Endodermal cell (in vitro differentiated cells): ENCODE results near the gene EPN3. TPM values are rescaled to one million over a fixed set of nuclear protein-coding genes. Genes with fewer than 3 reads are reported as not detected.

Source experiments
- DNase-seq: peaks from one replicate; pipeline ENCODE4 v3.0.0-alpha.2; 2017
- H3K27ac ChIP-seq: 2 replicates; pipeline ENCODE4 v1.5.1; 2013; ENCODE audit warnings: mild to moderate bottlenecking, low read depth, low read length, moderate library complexity
- H3K27me3 ChIP-seq: 2 replicates; pipeline ENCODE4 v1.6.1; 2013; ENCODE audit warnings: mild to moderate bottlenecking, low read length, moderate library complexity; ENCODE audit not compliant: insufficient read depth, control insufficient read depth, poor library complexity, severe bottlenecking
- H3K36me3 ChIP-seq: 2 replicates; pipeline ENCODE4 v1.7.0; 2013; ENCODE audit warnings: mild to moderate bottlenecking, low read length, moderate library complexity; ENCODE audit not compliant: control insufficient read depth, insufficient read depth
- H3K4me1 ChIP-seq: one replicate; pipeline ENCODE4 v1.7.0; 2013; ENCODE audit warnings: low read length; ENCODE audit not compliant: control insufficient read depth, insufficient read depth
- H3K4me3 ChIP-seq: 2 replicates; pipeline ENCODE4 v1.5.1; 2013; ENCODE audit warnings: mild to moderate bottlenecking, low read length, moderate library complexity
- H3K9ac ChIP-seq: 2 replicates; pipeline ENCODE4 v1.6.1; 2013; ENCODE audit warnings: mild to moderate bottlenecking, low read length, moderate library complexity; ENCODE audit not compliant: poor library complexity, severe bottlenecking; ENCODE audit errors: extremely low read depth
- H3K9me3 ChIP-seq: 2 replicates; pipeline ENCODE4 v1.6.1; 2013; ENCODE audit warnings: mild to moderate bottlenecking, low read length, moderate library complexity; ENCODE audit not compliant: control insufficient read depth
- H3K27ac Mint-ChIP-seq: 2 replicates; pipeline ENCODE4 v1.8.0; 2020; ENCODE audit warnings: mixed read lengths
- H3K27me3 Mint-ChIP-seq: 2 replicates; pipeline ENCODE4 v1.8.0; 2021; ENCODE audit warnings: mild to moderate bottlenecking, mixed read lengths; ENCODE audit not compliant: insufficient read depth
- H3K36me3 Mint-ChIP-seq: 2 replicates; pipeline ENCODE4 v1.8.0; 2020; ENCODE audit warnings: low read depth, mixed read lengths
- H3K4me1 Mint-ChIP-seq: 2 replicates; pipeline ENCODE4 v1.8.0; 2020; ENCODE audit warnings: mixed read lengths
- H3K4me3 Mint-ChIP-seq: 2 replicates; pipeline ENCODE4 v1.8.0; 2020; ENCODE audit warnings: mild to moderate bottlenecking, moderate library complexity, mixed read lengths
- H3K9me3 Mint-ChIP-seq: 2 replicates; pipeline ENCODE4 v1.8.0; 2020; ENCODE audit warnings: mild to moderate bottlenecking, mixed read lengths
- WGBS, 2 experiments: methylation state at CpG; one replicate each; pipeline versions ENCODE4 v1.1.5 to v1.1.7; 2013; ENCODE audit warnings: missing lambda C conversion rate in 2 of 2, mixed read lengths in 1 of 2; ENCODE audit not compliant: insufficient coverage in 1 of 2, insufficient read length in 1 of 2; 5-methylcytosine and 5-hydroxymethylcytosine counted together
- long read RNA-seq, 4 experiments: library from polyadenylated mRNA in 2 of 4; library from RNA in 1 of 4; library from capped mRNA in 1 of 4; stranded (forward) in 3 of 4; unstranded in 1 of 4; transcript quantifications; one replicate each; pipeline ENCODE4 v2.0.0, GENCODE V29; 2020 to 2021; ENCODE audit warnings: inconsistent platforms in 1 of 4
- polyA plus RNA-seq, 2 experiments: library from polyadenylated mRNA; stranded (reverse); fragments of 50-300 nt; gene quantifications; one replicate each; pipeline ENCODE4 v1.2.3, GENCODE V29; 2013
- total RNA-seq, 2 donors: library from RNA; stranded (reverse); fragmentation: NEBNext Ultra II Directional in 1 of 2; extraction: Animal tissue kit (Norgen Biotek cat#: 25700) in 1 of 2; gene quantifications; 2 replicates in 1 of 2; 3 replicates in 1 of 2; pipeline ENCODE4 v1.2.1, GENCODE V29; 2021
- TF ChIP-seq, protein P1 (sequence below): fragments of 200-600 bp; sonication (generic); conservative IDR thresholded peaks from 2 replicates; pipeline ENCODE4 v1.5.0; 2021; ENCODE audit warnings: antibody characterized with exemption, mild to moderate bottlenecking

The EPN3 gene
- total RNA-seq = under 1 TPM in 1 of 2 donors, not detected in 1; 0.66 TPM
- polyA plus RNA-seq (2013, experiment 1 of 2) = 0.21 TPM
- not detected for polyA plus RNA-seq (2013, experiment 2 of 2)
- long read RNA-seq, experiment 1 = 0 reads
- long read RNA-seq, experiment 2 = 0 reads
- long read RNA-seq, experiment 3, partial matches to known transcripts = 0 of 1 reads
- long read RNA-seq, experiment 3, other reads (novel, unspliced or antisense) = 1 of 1 reads
- long read RNA-seq, experiment 4 = 0 reads

DNA sequence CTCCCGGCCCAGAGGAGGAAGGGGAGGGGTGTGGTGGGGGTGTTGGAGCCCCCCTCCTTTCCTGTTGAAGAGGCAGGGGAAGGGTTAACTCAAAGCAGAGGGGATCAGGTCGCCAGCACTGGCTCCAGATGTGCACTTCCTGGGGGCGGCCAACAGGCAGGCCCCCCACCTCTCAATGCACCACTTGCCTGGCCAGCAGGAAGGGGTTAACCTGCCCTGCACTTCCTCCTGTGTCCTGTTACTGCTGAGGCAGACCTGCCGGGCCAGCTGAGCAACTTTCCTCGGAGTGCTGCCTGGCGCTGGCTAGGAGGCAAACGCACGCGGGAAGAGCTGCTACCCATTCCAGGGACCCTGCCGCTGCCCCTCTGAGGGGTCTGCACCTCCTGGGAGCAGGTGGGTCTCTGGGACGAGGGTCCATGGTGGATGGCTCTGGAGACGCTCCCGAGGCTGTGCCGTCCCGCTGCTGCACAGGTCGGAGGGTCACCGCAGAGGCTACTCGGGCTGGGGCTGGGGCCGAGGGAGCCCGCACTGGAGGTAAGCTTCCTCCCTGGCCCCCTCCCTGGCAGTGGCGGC lies at the start of gene EPN3:
Gene EPN3 (plus strand): TSS at position 284 of the 573 bp plus-strand sequence. CDS start 3,822 bp downstream, outside the sequence.
- peaks cover 14% of the 10 kb centered on the region for H3K4me1 Mint-ChIP-seq
- peak within 1 kb of the TSS; percentile 67 for H3K4me3 ChIP-seq
- no peaks in the 10 kb centered on the region for H3K36me3 Mint-ChIP-seq
- WGBS, 2 experiments = 2 to 10% methylated on average over 12 to 21 of the region's 21 CpGs
- no peak within 1 kb of the TSS for H3K27ac ChIP-seq
- peaks cover 72% of the 10 kb centered on the region for H3K27me3 Mint-ChIP-seq
- no peaks in the 10 kb centered on the region for H3K36me3 ChIP-seq
- H3K4me3 Mint-ChIP-seq = peak within 1 kb of the TSS; percentile 48
- peaks cover 3% of the 10 kb centered on the region for H3K4me1 ChIP-seq
- no peaks in the 10 kb centered on the region for H3K9me3 ChIP-seq
- H3K9me3 Mint-ChIP-seq = no peaks in the 10 kb centered on the region
- H3K27me3 ChIP-seq = peaks cover 45% of the 10 kb centered on the region
- DNase-seq = peak; percentile 90
- TF ChIP-seq, protein P1, sequence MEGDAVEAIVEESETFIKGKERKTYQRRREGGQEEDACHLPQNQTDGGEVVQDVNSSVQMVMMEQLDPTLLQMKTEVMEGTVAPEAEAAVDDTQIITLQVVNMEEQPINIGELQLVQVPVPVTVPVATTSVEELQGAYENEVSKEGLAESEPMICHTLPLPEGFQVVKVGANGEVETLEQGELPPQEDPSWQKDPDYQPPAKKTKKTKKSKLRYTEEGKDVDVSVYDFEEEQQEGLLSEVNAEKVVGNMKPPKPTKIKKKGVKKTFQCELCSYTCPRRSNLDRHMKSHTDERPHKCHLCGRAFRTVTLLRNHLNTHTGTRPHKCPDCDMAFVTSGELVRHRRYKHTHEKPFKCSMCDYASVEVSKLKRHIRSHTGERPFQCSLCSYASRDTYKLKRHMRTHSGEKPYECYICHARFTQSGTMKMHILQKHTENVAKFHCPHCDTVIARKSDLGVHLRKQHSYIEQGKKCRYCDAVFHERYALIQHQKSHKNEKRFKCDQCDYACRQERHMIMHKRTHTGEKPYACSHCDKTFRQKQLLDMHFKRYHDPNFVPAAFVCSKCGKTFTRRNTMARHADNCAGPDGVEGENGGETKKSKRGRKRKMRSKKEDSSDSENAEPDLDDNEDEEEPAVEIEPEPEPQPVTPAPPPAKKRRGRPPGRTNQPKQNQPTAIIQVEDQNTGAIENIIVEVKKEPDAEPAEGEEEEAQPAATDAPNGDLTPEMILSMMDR = no peak
- H3K27ac Mint-ChIP-seq = no peak within 1 kb of the TSS
- H3K9ac ChIP-seq = peak within 1 kb of the TSS; percentile 11

DNA sequence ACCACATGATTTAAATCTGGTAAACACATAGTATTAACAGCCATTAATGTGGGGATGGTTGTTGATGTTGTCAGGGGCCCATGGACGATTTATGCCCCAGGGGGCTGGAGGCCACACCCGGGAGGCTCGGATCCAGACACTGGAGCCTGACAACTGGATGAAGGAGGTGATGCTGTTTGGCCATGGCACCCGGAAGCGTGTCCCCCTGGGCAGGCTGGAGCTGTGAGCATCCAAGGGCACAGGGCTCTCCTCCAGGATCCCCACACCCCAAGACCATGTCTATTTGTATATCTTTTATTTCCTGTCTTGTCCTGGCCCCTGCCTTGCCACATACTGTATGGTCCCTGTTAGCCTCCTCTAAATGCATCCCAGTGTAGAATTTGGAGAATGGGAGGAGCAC lies 49.3 kb upstream of the EPN3 start:
- no peak overlapping the region for H3K27ac Mint-ChIP-seq
- no peaks in the 10 kb centered on the region for H3K4me1 ChIP-seq
- TF ChIP-seq, protein P1 = no peak
- no peak overlapping the region for H3K4me3 ChIP-seq
- no peaks in the 10 kb centered on the region for H3K27me3 ChIP-seq
- WGBS, 2 experiments = 89% methylated on average over 5 of the region's 5 CpGs; no CpG with 5 or more reads in 1 of the 2 experiments
- H3K4me1 Mint-ChIP-seq = peaks cover 5% of the 10 kb centered on the region
- no peaks in the 10 kb centered on the region for H3K27me3 Mint-ChIP-seq
- H3K36me3 ChIP-seq = peaks cover 24% of the 10 kb centered on the region
- H3K4me3 Mint-ChIP-seq = no peak overlapping the region
- no peak overlapping the region for H3K27ac ChIP-seq
- H3K9ac ChIP-seq = no peak overlapping the region
- H3K36me3 Mint-ChIP-seq = peaks cover 24% of the 10 kb centered on the region
- H3K9me3 Mint-ChIP-seq = no peaks in the 10 kb centered on the region
- H3K9me3 ChIP-seq = no peaks in the 10 kb centered on the region
- DNase-seq = no peak

DNA sequence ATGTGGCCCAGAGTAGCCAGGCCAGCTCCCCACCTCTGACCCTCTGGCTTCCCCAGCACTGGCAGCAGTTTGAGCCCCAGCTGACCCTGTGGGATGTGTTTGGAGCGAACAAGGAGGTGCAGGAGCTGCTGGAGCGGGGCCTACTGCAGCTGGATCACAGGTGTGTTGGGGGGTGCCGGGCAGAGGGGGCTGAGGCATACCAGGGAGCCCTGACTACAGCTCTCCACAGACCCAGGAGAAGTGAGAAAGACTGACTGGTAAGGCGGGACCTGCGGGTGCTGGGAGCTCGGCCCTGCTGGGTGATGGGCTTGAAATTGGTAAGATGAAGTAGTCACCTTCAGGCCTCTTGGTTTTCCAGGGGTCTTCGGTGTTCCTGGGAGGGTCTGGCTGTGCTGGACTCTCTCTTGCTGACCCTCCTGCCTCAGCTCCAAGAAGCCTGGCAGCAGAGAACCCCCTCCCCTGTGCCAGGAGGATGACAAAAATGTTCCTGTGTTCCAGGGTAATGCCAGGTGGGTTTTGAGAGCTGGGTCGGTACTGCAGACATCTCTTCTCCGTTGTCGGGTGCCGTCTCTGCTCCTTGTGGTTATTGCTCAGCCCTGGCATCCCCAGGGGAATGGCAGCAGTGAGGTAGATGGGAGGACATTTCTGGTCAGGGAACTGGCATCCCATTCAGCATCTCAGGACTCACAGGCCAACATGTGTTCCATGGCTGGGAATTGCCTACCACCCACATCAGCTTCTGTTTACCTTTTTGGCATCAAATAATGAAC lies 48.0 kb upstream of the EPN3 start:
- H3K4me3 Mint-ChIP-seq = no peak overlapping the region
- Histone ChIP-seq H3K9ac (no peak overlapping the region), H3K36me3 (peaks cover 24% of the 10 kb centered on the region), H3K4me1 (no peaks in the 10 kb centered on the region), H3K4me3 (no peak overlapping the region), H3K9me3 (no peaks in the 10 kb centered on the region), H3K27ac (no peak overlapping the region), H3K27me3 (no peaks in the 10 kb centered on the region)
- H3K36me3 Mint-ChIP-seq = peaks cover 23% of the 10 kb centered on the region
- H3K9me3 Mint-ChIP-seq = no peaks in the 10 kb centered on the region
- H3K27ac Mint-ChIP-seq = no peak overlapping the region
- 91 to 94% methylated on average over 10 to 11 of the region's 11 CpGs for WGBS, 2 experiments
- H3K27me3 Mint-ChIP-seq = no peaks in the 10 kb centered on the region
- TF ChIP-seq, protein P1 = no peak
- no peak for DNase-seq
- peaks cover 1% of the 10 kb centered on the region for H3K4me1 Mint-ChIP-seq
